ENCODE data around the gene SLC29A4.
"Not testable (repeated sequence)": the region's sequence is repeated elsewhere in the genome, so short reads cannot be mapped to it uniquely, and the experiment has no call there.

SLC29A4 gene

DNA sequence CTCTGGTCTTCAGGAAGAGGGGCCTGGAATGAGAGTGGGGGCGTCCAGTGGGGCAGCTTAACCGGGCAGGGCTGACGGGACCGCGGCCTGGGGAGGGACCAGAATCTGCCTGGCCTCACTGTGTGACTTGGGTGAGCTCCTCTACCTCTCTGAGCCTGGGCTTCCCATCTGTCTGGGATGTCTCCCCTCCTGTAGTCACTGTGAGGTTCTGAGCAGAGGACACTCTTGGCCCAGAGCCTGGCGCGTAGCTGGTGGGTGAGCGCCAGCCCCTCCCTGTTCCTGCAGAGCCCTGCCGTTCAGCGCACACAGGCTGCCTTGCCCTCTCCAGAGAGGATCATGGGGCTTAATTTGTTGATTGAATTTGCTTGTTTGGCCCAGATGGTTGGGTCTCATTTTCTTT is 7.2 kb upstream of the SLC29A4 start:
- not testable (repeated sequence) for DNase-seq

GRCh38 chr7:5276123-5276522 is 6.6 kb upstream of the SLC29A4 start:
- not testable (repeated sequence) for DNase-seq

DNA sequence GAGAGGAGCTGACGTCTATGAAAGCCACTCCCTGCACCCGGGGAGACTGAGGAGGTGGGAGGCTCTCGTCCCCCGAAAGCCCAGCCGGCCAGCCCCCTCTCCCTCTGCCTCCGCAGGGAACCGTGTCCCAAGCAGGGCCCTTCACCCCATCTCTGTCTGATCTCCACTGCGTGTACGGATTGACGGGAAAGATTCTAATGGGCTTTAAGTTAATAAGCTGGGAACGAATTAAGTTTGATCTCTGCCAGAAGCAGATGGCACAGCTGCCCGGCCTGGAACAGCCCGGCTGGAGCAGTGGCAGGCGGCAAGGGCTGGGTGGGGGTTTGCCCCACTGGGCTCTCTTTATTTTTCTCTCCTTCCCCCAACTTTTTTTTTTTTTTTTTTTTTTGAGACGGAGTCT is 6.1 kb upstream of the SLC29A4 start:
- DNase-seq = no peak

GRCh38 chr7:5278766-5279165 is 4.0 kb upstream of the SLC29A4 start:
- no peak for DNase-seq

DNA sequence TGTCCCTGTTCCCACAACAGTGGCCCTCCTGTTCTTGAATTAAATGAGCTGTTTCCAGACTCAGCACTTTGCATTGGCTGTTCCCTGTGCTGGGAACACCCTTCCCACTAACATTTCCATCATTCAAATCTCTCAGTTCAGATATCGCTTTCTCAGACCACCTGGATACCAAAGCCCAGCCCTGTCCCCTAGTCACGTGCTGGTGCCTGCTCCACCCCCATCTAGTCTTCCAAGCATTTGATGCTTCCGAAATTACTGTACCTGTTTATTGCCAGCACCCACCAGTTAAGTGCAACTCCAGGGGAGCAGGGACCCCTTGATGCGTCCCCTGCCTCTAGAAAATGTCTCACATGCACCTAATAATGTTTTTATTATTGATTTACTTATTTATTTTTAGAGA is 3.0 kb upstream of the SLC29A4 start:
- DNase-seq = no peak

- not testable (repeated sequence) for DNase-seq
Observed at GRCh38 chr7:5281598-5282500, 894 bp upstream of the SLC29A4 start.

GRCh38 chr7:5283421-5284303 is 919 bp downstream of the SLC29A4 start:
- no peak for DNase-seq

DNA sequence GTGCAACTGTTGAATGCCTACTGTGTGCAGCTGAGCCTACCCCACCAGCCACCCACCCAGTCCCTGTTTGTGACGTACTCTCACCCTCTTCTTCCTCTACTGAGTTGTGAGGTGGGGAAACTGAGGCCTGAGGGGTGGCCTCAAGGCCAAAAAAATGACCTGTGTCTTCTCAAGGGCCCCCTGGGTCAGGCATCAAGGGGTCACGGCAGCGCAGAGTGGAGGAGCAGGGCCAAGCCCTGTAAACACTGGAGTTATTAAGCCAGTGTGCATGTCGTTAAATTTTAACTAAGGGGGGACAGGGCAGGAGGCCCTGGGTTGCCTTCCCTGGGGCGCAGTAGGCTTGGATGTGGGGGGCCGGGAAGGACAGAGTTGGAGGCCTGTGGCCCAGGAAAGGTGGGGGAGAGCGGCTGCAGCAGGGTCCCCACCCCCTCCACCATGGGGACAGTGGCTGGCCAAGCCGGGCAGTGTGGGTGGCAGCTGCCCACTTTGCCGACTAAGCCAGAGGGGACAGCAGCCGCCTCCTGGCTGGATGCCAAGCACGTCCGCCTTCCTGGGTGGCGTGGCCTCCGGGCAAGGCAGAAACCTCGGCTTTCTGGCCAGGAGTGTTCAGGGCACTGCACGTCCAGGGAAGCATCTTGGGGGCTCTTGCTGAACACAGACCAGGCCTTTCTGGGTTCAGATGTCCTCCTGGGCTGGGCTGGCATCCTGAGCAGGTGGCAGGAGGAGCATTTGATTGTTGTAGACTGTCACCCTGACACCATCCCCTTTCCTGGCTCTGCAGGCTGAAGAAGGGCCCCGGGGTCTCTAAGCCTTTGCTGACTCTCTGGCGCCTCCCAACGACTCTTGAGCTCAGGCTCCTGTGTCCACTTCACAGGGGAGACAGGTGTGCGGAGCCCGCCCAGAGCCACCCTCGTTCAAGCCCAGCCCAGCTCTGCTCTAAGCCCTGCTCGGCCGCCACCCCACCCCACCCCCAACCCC is 1.9 kb downstream of the SLC29A4 start:
- peak; percentile 73 for DNase-seq

DNA sequence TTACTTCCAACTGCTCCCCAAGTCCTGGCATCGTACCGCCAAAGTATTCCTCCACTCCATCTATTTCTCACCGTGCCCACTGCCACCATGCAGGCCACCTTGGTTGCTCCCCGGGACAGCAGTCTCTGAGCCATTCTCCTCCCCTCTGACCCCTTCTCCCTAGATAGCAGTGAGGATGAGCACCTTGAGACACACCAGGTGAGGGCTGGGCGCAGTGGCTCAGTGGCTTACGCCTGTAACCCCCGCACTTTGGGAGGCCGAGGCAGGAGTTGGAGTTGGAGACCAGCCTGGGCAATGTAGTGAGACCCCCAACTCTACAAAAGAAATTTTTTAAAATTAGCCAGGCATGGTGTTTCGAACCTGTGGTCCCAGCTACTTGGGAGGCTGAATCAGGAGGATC is 4.2 kb downstream of the SLC29A4 start:
- DNase-seq = no peak

DNA sequence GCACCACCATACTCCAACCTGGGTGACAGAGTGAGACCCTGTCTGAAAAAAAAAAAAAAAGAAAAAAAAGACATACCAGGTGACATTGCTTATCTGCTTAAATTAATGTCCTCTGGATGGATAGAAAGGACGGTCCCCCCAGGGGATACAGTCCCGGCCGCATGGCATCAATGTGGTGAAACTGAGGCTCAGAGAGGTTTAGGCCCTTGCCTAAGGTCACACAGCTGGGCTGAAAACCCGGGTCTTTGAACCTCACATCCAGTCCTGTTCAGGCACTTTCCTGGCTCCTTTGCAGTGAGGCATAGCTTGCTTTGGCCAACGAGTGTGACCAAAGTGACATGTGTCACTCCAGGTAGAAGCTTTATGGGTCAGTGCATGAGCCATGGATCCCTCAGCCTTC is 4.6 kb downstream of the SLC29A4 start:
- DNase-seq = not testable (repeated sequence)

DNA sequence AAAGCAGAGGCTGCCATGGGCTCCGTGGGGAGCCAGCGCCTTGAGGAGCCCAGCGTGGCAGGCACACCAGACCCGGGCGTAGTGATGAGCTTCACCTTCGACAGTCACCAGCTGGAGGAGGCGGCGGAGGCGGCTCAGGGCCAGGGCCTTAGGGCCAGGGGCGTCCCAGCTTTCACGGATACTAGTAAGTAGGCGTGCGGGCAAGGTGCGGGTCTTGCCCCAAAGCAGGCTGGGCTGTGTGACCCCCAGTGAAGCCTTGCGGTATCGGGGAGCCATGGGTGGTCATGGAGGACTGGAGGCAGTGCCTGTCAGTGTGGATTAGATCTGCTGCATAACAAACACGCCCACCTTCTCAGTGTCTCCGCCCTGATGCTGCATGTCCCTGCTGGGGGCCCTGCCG is 5.1 kb downstream of the SLC29A4 start:
- no peak for DNase-seq

DNA sequence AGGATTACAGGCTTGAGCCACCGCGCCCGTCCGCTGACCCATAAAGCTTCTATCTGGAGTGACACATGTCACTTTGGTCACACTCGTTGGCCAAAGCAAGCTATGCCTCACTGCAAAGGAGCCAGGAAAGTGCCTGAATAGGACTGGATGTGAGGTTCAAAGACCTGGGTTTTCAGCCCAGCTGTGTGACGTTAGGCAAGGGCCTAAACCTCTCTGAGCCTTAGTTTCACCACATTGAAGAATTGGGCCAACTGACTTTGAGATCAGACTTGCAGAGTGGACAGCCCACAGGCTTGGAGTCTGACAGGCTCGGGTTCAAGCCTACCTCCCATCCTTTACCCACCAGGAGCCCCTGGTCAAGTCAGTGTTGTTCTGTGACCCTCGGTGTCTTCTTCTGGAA is 5.8 kb downstream of the SLC29A4 start:
- DNase-seq = not testable (repeated sequence)

- DNase-seq = no peak
Observed at GRCh38 chr7:5289355-5289754, 6.6 kb downstream of the SLC29A4 start.

DNA sequence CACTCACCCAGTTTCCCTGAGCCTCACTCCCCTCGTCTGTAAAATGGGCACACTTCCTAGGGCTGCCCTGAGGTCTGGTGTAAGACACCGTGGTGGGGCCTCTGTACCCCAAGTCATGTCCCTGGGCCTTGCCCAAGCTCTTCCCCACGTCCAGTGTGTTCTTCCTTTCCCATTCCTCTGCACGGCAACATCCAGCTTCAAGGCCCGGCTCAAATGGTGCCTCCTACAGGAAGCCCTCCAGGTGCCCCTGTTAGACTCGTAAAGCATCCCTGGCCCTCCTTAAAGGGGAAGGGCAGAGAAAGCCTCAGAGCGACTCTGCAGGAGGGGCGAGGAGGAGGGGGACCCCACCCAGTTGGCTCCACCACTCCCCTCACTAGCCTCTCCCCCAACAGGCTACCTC is 8.6 kb downstream of the SLC29A4 start:
- DNase-seq = no peak

DNA sequence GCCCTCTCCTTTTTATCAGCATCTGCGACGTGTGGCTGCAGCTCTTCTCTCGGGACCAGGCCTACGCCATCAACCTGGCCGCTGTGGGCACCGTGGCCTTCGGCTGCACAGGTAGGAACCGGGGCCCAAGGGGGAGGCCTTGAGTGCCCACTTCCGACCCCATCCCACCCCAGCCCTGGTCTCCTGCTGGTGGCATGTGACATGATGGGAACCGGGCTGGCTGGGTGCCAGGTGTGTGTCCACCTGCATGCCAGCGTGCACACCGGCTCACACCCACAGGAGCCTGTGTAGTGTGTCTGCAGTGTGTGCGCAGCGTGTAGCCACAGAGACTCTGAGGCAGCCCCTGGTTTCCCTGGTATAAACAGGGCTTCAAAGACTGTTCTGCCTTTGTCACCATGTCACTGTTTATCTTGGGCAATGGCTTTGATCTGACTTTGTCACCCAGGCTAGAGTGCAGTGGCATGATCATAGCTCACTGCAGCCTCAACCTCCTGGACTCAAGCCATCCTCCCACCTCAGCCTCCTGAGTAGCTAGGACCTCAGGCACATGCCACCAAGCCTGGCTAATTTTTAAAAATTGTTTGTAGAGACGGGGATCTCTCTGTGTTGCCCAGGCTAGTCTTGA is 9.1 kb downstream of the SLC29A4 start:
- DNase-seq = not testable (repeated sequence)

DNA sequence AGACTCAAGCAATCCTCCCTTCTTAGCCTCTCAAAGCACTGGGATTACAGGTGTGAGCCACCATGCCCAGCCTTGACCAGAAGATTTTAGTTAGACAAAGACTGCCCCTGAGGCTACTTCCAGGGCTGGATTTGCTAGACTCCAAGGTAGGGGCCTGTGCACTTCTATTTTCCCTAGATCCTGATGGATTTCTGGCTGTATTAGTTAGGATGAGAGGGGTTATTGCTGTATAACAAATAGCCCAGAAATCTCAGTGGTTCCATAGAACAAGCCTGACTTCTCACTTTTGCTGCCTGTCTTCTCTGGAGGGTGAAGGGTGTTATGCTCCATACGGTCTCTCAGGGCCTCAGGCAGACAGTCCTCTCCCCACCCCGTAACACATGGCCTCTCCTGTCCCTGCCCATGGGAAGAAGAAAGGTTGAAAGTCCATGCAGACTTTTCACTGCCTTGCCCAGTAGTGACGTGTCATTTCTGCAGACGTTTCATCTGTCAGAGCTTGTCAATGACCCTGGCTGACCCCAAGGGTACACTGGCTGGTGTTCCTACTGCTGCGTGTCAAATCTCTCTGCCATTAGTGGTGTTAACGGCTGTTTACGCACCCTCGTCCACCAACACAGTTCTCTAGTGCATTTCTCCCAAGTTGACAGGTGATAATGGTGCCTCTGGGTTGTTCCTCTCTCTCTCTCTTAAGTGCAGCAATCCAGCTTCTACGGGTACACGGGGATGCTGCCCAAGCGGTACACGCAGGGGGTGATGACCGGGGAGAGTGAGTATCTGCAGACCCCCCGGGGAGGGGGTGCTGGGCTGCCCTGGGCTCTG is 11.6 kb downstream of the SLC29A4 start:
- DNase-seq = peak; percentile 20

- no peak for DNase-seq
Observed at GRCh38 chr7:5295039-5296014, 12.6 kb downstream of the SLC29A4 start.

- no peak for DNase-seq
Observed at GRCh38 chr7:5296015-5296610, 13.4 kb downstream of the SLC29A4 start.

DNA sequence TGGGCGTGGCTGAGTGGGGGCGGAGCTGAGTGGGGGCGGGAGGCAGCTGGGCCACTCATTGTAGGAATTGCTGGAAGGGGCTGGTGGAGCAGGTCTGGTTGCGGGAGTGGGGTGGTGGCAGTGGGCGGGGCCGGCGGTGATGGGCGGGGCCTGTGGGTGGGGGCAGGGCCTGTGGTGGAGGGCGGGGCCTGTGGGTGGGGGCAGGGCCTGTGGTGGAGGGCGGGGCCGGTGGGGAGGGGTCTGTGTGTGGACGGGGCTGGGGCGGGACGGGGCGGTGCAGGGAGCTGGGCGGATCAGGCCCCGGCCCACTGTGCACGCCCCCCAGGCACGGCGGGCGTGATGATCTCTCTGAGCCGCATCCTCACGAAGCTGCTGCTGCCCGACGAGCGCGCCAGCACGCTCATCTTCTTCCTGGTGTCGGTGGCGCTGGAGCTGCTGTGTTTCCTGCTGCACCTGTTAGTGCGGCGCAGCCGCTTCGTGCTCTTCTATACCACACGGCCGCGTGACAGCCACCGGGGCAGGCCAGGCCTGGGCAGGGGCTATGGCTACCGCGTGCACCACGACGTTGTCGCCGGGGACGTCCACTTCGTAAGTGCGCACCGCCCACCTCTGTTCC is 14.0 kb downstream of the SLC29A4 start:
- DNase-seq = peak; percentile 87
